Amniotic stem cell (primary cell): ENCODE results near the gene ZNF444.
"Not testable (repeated sequence)": the region's sequence is repeated elsewhere in the genome, so short reads cannot be mapped to it uniquely, and the experiment has no call there.

Experiments
- DNase-seq: peaks from one replicate; lab custom pipeline; 2025; lab: John Stamatoyannopoulos, UW

ZNF444 gene

GRCh38 chr19:56147307-56147706 is 6.2 kb downstream of the ZNF444 start:
- no peak for DNase-seq

- no peak for DNase-seq
Measured at GRCh38 chr19:56148096-56148495, 7.0 kb downstream of the ZNF444 start.

- DNase-seq = not testable (repeated sequence)
Measured at GRCh38 chr19:56148955-56149655, 8.0 kb downstream of the ZNF444 start.

- DNase-seq = no peak
Measured at GRCh38 chr19:56149656-56150038, 8.6 kb downstream of the ZNF444 start.

- no peak for DNase-seq
Measured at GRCh38 chr19:56150358-56150757, 9.3 kb downstream of the ZNF444 start.

- no peak for DNase-seq
Measured at GRCh38 chr19:56152644-56153043, 11.6 kb downstream of the ZNF444 start.

- no peak for DNase-seq
Measured at GRCh38 chr19:56153507-56153906, 12.4 kb downstream of the ZNF444 start.

GRCh38 chr19:56155124-56155687 is 14.1 kb downstream of the ZNF444 start:
- DNase-seq = no peak

GRCh38 chr19:56156768-56157167 is 15.7 kb downstream of the ZNF444 start:
- no peak for DNase-seq

- no peak for DNase-seq
Measured at GRCh38 chr19:56158170-56158757, 17.2 kb downstream of the ZNF444 start.

- DNase-seq = no peak
Measured at GRCh38 chr19:56159009-56159559, 18.0 kb downstream of the ZNF444 start.

GRCh38 chr19:56159622-56160271 is 18.7 kb downstream of the ZNF444 start:
- no peak for DNase-seq

- no peak for DNase-seq
Measured at GRCh38 chr19:56161534-56161933, 20.4 kb downstream of the ZNF444 start.

GRCh38 chr19:56162258-56162657 is 21.2 kb downstream of the ZNF444 start:
- no peak for DNase-seq

- DNase-seq = no peak
Measured at GRCh38 chr19:56163097-56163496, 22.0 kb downstream of the ZNF444 start.

- no peak for DNase-seq
Measured at GRCh38 chr19:56167064-56167578, 26.0 kb downstream of the ZNF444 start.

GRCh38 chr19:56170261-56170660 is 29.2 kb downstream of the ZNF444 start:
- no peak for DNase-seq

GRCh38 chr19:56174086-56174485 is 33.0 kb downstream of the ZNF444 start:
- no peak for DNase-seq

GRCh38 chr19:56174550-56174949 is 33.5 kb downstream of the ZNF444 start:
- no peak for DNase-seq

GRCh38 chr19:56175861-56176307 is 34.8 kb downstream of the ZNF444 start, which contains the start of gene GALP:
Gene GALP, plus strand, starts transcription at chr19:56176008. Its CDS starts 1,101 bp downstream, at chr19:56177109.
- not testable (repeated sequence) for DNase-seq

- DNase-seq = not testable (repeated sequence)
Measured at GRCh38 chr19:56176310-56176709, 35.2 kb downstream of the ZNF444 start.

- DNase-seq = no peak
Measured at GRCh38 chr19:56176881-56177280, 35.8 kb downstream of the ZNF444 start.
